ENCODE results near the gene DYNC1H1.
"Not testable (repeated sequence)": the region's sequence is repeated elsewhere in the genome, so short reads cannot be mapped to it uniquely, and the experiment has no call there.

DYNC1H1 gene

GRCh38 chr14:102043251-102044025 lies 79.1 kb downstream of the DYNC1H1 start:
- no peak for DNase-seq

GRCh38 chr14:102044566-102044965 lies 80.2 kb downstream of the DYNC1H1 start:
- DNase-seq = no peak

- peak; percentile 51 to 61 for DNase-seq
Measured at GRCh38 chr14:102046337-102047278, 82.2 kb downstream of the DYNC1H1 start.

GRCh38 chr14:102047808-102048540 lies 83.6 kb downstream of the DYNC1H1 start:
- no peak for DNase-seq

GRCh38 chr14:102049258-102050025 lies 85.1 kb downstream of the DYNC1H1 start:
- no peak for DNase-seq

- DNase-seq = no peak
Measured at GRCh38 chr14:102050026-102050405, 85.6 kb downstream of the DYNC1H1 start.

- no peak for DNase-seq
Measured at GRCh38 chr14:102050625-102051024, 86.3 kb downstream of the DYNC1H1 start.

GRCh38 chr14:102052522-102052921 lies 88.1 kb downstream of the DYNC1H1 start:
- DNase-seq = no peak

GRCh38 chr14:102055181-102055901 lies 91.0 kb downstream of the DYNC1H1 start:
- no peak for DNase-seq

GRCh38 chr14:102056694-102057442 lies 92.5 kb downstream of the DYNC1H1 start:
- DNase-seq = no peak

GRCh38 chr14:102057480-102058114 lies 93.2 kb downstream of the DYNC1H1 start:
- DNase-seq = no peak

GRCh38 chr14:102058146-102058545 lies 93.8 kb downstream of the DYNC1H1 start:
- no peak for DNase-seq

GRCh38 chr14:102058961-102059360 lies 94.6 kb downstream of the DYNC1H1 start:
- no peak for DNase-seq

- DNase-seq = peak; percentile 43 to 69
Measured at GRCh38 chr14:102063109-102063807, 98.9 kb downstream of the DYNC1H1 start.

GRCh38 chr14:102063808-102064429 lies 99.5 kb downstream of the DYNC1H1 start:
- DNase-seq = no peak

GRCh38 chr14:102064590-102064989 lies 100.2 kb downstream of the DYNC1H1 start:
- DNase-seq = not testable (repeated sequence)

GRCh38 chr14:102066041-102066451 lies 101.7 kb downstream of the DYNC1H1 start:
- no peak for DNase-seq

- DNase-seq = no peak
Measured at GRCh38 chr14:102071283-102071998, 107.1 kb downstream of the DYNC1H1 start.

All from SHP77 (cell line).